Testis (tissue), 2 donors: ENCODE results near the gene ASB6.

ENCODE experiments used
- CTCF ChIP-seq, 3 experiments: fragments of 450-650 bp in 2 of 3; fragments of 200-600 bp in 1 of 3; sonication (generic) in 1 of 3; IDR thresholded peaks; one replicate each; pipeline ENCODE4 v1.5.1; 2016 to 2019; ENCODE audit warnings: antibody characterized with exemption in 3 of 3, mild to moderate bottlenecking in 2 of 3, moderate library complexity in 1 of 3
- POLR2A ChIP-seq: fragments of 450-650 bp; IDR thresholded peaks from one replicate; pipeline ENCODE4 v1.6.1; 2017; ENCODE audit warnings: antibody characterized with exemption, mild to moderate bottlenecking, moderate library complexity

- no peak for TF ChIP-seq POLR2A
- TF ChIP-seq CTCF (IDR thresholded peaks at IDR 0.05): no peak
Observed at GRCh38 chr9:129656795-129657390, 14.9 kb upstream of the ASB6 start.
